C4-2B (cell line): Measurements from ENCODE around the gene PPIL6.
"Not testable (repeated sequence)": the region's sequence is repeated elsewhere in the genome, so short reads cannot be mapped to it uniquely, and the experiment has no call there.

Experiments used
- H3K27ac ChIP-seq: fragments of 450-650 bp; 2 replicates; pipeline ENCODE4 v1.5.1; 2017
- ZFX ChIP-seq: fragments of 450-650 bp; IDR thresholded peaks from 2 replicates; pipeline ENCODE4 v1.6.1; 2017
- TF ChIP-seq, protein P1 (sequence below): fragments of 450-650 bp; conservative IDR thresholded peaks from 2 replicates; pipeline ENCODE4 v1.5.1; 2017; ENCODE audit warnings: mild to moderate bottlenecking

The PPIL6 gene

DNA sequence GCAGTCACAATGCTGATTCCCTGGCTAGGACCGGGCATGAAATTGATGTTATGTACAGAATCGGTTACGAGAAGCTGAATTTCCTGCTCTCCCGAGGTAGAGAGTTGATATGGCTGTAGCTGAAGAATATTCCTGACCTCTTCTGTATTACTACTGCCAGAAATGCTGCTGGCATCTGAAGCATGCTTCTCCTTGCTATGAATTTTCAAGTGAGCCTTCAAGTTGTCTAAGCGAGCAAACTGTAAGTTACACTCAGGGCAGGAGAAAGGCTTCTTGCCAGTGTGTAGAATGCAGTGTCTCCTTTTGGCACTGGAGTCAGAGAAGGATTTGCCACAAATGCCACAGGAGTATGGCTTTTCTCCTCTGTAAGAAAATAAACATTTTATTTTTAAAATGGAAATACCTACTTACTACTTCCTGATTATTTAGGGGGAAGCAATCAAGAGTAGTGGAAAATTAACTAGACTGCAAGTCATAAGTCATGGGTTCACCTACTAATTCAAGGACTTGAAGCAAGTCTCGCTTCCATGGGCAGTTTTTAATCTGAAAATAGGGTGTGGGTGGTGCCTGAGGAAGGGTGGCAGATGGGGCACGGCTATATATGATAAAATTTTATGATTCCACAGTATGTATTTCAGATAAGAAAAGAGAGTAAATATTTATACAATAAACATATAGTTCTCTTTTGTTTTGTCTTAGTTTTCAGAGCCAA is 25.9 kb upstream of the PPIL6 start:
- TF ChIP-seq, protein P1, sequence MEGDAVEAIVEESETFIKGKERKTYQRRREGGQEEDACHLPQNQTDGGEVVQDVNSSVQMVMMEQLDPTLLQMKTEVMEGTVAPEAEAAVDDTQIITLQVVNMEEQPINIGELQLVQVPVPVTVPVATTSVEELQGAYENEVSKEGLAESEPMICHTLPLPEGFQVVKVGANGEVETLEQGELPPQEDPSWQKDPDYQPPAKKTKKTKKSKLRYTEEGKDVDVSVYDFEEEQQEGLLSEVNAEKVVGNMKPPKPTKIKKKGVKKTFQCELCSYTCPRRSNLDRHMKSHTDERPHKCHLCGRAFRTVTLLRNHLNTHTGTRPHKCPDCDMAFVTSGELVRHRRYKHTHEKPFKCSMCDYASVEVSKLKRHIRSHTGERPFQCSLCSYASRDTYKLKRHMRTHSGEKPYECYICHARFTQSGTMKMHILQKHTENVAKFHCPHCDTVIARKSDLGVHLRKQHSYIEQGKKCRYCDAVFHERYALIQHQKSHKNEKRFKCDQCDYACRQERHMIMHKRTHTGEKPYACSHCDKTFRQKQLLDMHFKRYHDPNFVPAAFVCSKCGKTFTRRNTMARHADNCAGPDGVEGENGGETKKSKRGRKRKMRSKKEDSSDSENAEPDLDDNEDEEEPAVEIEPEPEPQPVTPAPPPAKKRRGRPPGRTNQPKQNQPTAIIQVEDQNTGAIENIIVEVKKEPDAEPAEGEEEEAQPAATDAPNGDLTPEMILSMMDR: no peak
- TF ChIP-seq ZFX: no peak
- H3K27ac ChIP-seq: peak overlapping the region; percentile 66

DNA sequence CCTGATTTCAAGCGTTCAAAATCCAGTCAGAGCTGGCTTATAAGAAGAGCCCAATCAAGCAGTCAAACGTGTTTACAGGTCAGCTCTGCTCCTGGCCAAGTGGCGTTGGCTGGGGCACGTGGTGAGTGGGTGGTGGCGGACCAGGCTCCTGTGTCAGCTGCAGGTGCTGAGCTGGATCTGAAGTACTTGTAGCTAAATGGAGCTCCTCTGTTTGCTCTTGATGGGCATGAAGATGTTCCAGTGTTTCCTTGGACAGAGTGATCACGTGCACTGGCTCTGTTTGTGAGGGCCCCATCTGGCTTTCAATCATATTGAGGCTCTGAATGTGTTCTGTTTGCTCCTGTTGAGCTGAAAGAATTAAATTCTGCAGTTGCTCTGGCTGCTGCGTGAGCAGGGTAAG is 25.3 kb upstream of the PPIL6 start:
- peak overlapping the region; percentile 66 for H3K27ac ChIP-seq
- no peak for TF ChIP-seq ZFX
- TF ChIP-seq, protein P1: no peak

DNA sequence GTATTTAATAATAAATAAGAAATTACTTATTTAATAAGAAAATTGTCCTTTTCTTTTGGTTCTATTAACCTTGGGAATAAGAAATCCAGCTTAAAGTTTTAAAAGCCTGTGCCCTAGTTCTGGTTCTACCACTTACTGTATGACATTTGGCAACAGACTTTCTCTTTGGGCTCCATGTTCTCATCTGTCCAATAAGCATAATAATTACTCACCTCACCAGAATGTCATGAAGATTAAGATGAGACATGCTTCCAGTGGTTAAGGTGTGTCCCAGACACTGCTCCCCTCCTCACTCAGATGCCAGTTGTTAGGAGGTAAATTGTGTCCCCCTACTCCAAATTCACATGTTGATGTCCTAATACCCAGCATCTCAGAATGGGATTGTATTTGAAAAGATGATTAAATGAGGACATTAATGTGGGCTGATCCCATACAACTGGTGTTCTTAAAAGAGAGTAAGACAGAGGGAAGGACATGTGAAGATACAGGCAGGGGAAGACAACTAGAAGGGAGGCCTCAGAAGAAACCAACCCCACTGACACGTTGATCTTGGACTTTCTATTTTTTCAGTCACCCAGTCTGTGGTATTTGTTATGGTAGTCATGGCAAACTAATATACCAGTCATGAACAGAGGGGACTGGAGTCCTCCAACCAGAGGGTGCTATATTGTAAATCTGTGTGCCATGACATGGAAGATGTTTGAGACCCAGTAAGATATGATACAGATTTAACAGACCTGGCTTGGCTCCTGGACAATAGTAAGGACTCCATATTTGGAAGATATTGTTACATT is 21.5 kb upstream of the PPIL6 start:
- H3K27ac ChIP-seq: no peak overlapping the region
- TF ChIP-seq, protein P1: no peak
- TF ChIP-seq ZFX: no peak

DNA sequence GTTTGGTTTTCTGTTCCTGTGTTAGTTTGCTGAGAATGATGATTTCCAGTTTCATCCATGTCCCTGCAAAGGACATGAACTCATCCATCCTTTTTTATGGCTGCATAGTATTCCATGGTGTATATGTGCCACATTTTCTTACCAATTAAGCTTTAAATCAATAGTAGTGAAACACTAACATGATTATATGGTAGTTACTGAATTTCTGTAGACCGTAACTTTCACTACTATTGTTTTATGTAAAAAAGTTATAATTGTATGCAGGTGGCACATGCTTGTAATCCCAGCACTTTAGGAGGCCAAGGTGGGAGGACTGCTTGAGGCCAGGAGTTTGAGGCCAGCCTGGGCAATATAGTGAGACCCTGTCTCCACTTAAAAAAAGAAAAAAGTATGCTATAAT is 20.8 kb upstream of the PPIL6 start:
- H3K27ac ChIP-seq: not testable (repeated sequence)

DNA sequence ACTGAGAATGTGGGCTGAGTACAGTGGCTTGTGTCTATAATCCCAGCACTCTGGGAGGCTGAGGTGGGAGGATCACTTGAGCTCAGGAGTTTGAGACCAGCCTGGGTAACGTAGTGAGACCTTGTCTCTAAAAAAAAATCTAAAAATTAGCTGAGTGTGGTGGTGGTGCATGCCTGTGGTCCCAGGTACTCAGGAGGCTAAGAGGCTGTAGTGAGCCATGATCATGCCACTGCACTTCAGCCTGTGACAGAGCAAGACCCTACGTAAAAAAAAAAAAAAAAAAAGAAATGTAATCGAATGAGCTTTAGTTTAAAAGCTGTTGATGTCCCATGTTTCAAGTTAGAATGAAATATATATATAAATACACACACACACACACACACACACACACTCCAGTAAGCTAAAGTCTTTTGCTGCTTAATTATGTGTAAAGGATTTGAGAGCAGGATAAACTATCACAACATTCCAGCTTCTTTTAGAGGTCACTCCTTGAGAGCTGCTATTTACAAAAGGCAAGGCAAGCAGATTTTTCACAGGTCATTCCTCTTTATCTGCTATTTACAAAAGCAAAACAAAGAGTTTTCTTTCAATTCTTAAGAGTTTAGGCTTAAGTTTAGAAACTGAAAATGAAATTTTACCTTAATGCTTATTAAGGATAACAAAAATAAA is 19.9 kb upstream of the PPIL6 start:
- no peak for TF ChIP-seq ZFX
- TF ChIP-seq, protein P1: no peak
- H3K27ac ChIP-seq: no peak overlapping the region

DNA sequence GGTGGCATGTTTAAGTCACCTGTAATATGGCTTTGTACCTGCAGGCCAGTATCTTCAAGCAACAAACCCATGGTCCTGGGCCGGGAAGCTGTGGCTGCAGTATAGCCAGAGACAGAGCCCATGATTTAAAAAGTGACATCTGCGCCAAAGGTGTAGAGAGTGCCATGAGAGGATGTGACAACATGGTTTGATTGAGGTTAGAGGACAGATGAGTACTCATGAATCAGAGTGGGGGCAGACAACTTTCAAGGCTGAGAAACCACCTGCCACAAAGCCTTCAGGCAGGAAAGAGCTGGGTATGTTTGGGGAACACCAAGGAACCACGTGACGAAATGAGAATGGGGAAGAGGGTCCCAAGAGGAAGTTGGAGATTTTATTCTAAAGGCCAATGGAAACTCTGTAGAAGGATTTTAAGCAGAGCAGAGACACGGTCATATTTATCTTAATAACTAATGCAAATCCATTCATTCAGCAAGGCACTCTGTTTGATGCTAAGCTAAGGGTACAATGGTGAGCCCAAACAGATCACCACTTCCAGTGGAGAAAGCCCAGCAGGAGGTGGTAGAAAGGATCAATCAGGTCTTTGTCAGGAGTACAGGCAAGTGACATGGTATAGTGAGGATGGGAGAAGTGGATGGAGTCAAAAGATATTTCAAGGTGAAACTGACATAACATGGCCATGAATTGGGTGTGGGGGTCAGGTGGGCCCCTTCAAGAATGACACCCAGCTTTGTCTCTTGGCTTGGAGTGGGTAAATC is 18.5 kb upstream of the PPIL6 start:
- no peak for TF ChIP-seq ZFX
- TF ChIP-seq, protein P1: no peak
- peak overlapping the region; percentile 84; the same call in 1 of the 2 replicates for H3K27ac ChIP-seq

DNA sequence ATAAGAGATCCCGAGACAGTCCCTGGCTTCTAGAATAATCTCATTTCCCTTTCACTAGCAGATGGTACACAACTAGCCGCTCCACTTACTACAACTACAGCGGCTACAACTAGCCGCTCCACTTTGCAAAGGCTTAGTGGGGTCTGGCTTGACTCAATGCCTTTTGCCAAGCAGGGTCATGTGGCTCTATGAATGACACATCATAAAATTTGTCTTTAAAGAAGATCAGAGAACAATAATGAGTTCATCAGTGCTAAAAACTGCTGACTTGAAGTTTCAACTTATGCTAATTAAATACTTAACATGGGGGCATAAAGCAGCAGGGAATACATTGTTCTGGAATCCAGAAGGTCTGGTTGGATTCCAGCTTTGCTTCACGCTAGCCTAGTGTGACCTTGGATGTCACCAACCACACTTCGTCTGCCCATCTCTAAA is 17.2 kb upstream of the PPIL6 start:
- H3K27ac ChIP-seq: peak overlapping the region; percentile 84; the same call in 1 of the 2 replicates
- no peak for TF ChIP-seq ZFX
- TF ChIP-seq, protein P1: no peak
